Mesodermal cell (in vitro differentiated cells): ENCODE results near the gene ZSCAN21.
A peak's percentile ranks its signal among the peaks of the same experiment; 100 is the strongest.

Experiments used
- H3K27ac ChIP-seq: 2 replicates; pipeline ENCODE4 v1.7.0; 2013; ENCODE audit warnings: mild to moderate bottlenecking, low read depth, low read length, moderate library complexity; ENCODE audit not compliant: severe bottlenecking
- H3K36me3 ChIP-seq: 2 replicates; pipeline ENCODE4 v1.7.1; 2013; ENCODE audit warnings: mild to moderate bottlenecking, low read length, moderate library complexity; ENCODE audit not compliant: control insufficient read depth, insufficient read depth
- H3K4me1 ChIP-seq: one replicate; pipeline ENCODE4 v1.7.1; 2013; ENCODE audit warnings: mild to moderate bottlenecking, low read length; ENCODE audit not compliant: insufficient read depth, control insufficient read depth, poor library complexity, severe bottlenecking
- H3K4me3 ChIP-seq: 2 replicates; pipeline ENCODE4 v1.7.0; 2013; ENCODE audit warnings: low read length, control low read depth, mild to moderate bottlenecking; ENCODE audit not compliant: insufficient read depth, poor library complexity, severe bottlenecking; ENCODE audit errors: extremely low read depth
- H3K9me3 ChIP-seq: 2 replicates; pipeline ENCODE4 v1.7.1; 2013; ENCODE audit warnings: mild to moderate bottlenecking, low read length, moderate library complexity; ENCODE audit not compliant: control insufficient read depth
- WGBS, 2 experiments: methylation state at CpG; one replicate each; pipeline ENCODE4 v1.1.5; 2013; ENCODE audit warnings: missing lambda C conversion rate in 2 of 2; ENCODE audit not compliant: insufficient coverage in 2 of 2; 5-methylcytosine and 5-hydroxymethylcytosine counted together

The ZSCAN21 gene

GRCh38 chr7:100089458-100090196 is 40.1 kb downstream of the ZSCAN21 start:
- Histone ChIP-seq H3K4me3 (peak overlapping the region; percentile 71), H3K9me3 (no peaks in the 10 kb centered on the region), H3K4me1 (peaks cover 41% of the 10 kb centered on the region), H3K36me3 (peaks cover 49% of the 10 kb centered on the region), H3K27ac (peak overlapping the region; percentile 98)
- WGBS, 2 experiments, result 44 to 48% methylated on average over 5 to 6 of the region's 7 CpGs

GRCh38 chr7:100090527-100091410 is 41.2 kb downstream of the ZSCAN21 start:
- no peaks in the 10 kb centered on the region for H3K9me3 ChIP-seq
- peaks cover 47% of the 10 kb centered on the region for H3K4me1 ChIP-seq
- H3K27ac ChIP-seq, result peak overlapping the region; percentile 50
- peaks cover 61% of the 10 kb centered on the region for H3K36me3 ChIP-seq
- 97 to 98% methylated on average over 6 to 11 of the region's 14 CpGs for WGBS, 2 experiments
- H3K4me3 ChIP-seq, result no peak overlapping the region

GRCh38 chr7:100091411-100092181 is 42.0 kb downstream of the ZSCAN21 start:
- H3K36me3 ChIP-seq, result peaks cover 69% of the 10 kb centered on the region
- H3K4me1 ChIP-seq, result peaks cover 49% of the 10 kb centered on the region
- WGBS, 2 experiments, result 85 to 88% methylated on average over 15 to 18 of the region's 19 CpGs
- H3K27ac ChIP-seq, result peak overlapping the region; percentile 50
- H3K9me3 ChIP-seq, result no peaks in the 10 kb centered on the region
- no peak overlapping the region for H3K4me3 ChIP-seq

GRCh38 chr7:100093054-100093453 is 43.5 kb downstream of the ZSCAN21 start:
- H3K4me3 ChIP-seq, result no peak overlapping the region
- H3K9me3 ChIP-seq, result no peaks in the 10 kb centered on the region
- peak overlapping the region; percentile 7 for H3K27ac ChIP-seq
- WGBS, 2 experiments, result 94 to 95% methylated on average over 5 of the region's 8 CpGs
- peaks cover 84% of the 10 kb centered on the region for H3K36me3 ChIP-seq
- H3K4me1 ChIP-seq, result peaks cover 41% of the 10 kb centered on the region

GRCh38 chr7:100093498-100093897 is 43.9 kb downstream of the ZSCAN21 start:
- Histone ChIP-seq H3K36me3 (peaks cover 88% of the 10 kb centered on the region), H3K4me3 (no peak overlapping the region), H3K9me3 (no peaks in the 10 kb centered on the region), H3K4me1 (peaks cover 46% of the 10 kb centered on the region), H3K27ac (peak overlapping the region; percentile 7)
- 86 to 91% methylated on average over 12 of the region's 13 CpGs for WGBS, 2 experiments

GRCh38 chr7:100093925-100094486 is 44.4 kb downstream of the ZSCAN21 start:
- Histone ChIP-seq H3K36me3 (peaks cover 93% of the 10 kb centered on the region), H3K4me1 (peaks cover 51% of the 10 kb centered on the region), H3K4me3 (no peak overlapping the region), H3K9me3 (no peaks in the 10 kb centered on the region), H3K27ac (peak overlapping the region; percentile 7)
- 94 to 97% methylated on average over 11 to 16 of the region's 16 CpGs for WGBS, 2 experiments

- 89 to 96% methylated on average over 4 to 5 of the region's 9 CpGs for WGBS, 2 experiments
- H3K4me1 ChIP-seq, result peaks cover 52% of the 10 kb centered on the region
- H3K9me3 ChIP-seq, result no peaks in the 10 kb centered on the region
- H3K27ac ChIP-seq, result peak overlapping the region; percentile 7
- no peak overlapping the region for H3K4me3 ChIP-seq
- peaks cover 99% of the 10 kb centered on the region for H3K36me3 ChIP-seq
These were observed 45.7 kb downstream of the ZSCAN21 start for GRCh38 chr7:100095289-100095688.

GRCh38 chr7:100095704-100096103 is 46.1 kb downstream of the ZSCAN21 start:
- no peaks in the 10 kb centered on the region for H3K9me3 ChIP-seq
- H3K4me1 ChIP-seq, result peaks cover 49% of the 10 kb centered on the region
- H3K27ac ChIP-seq, result peak overlapping the region; percentile 31
- H3K4me3 ChIP-seq, result no peak overlapping the region
- 97 to 98% methylated on average over 15 to 17 of the region's 17 CpGs for WGBS, 2 experiments
- H3K36me3 ChIP-seq, result peaks cover 95% of the 10 kb centered on the region

GRCh38 chr7:100098913-100099312 is 49.3 kb downstream of the ZSCAN21 start:
- Histone ChIP-seq H3K9me3 (no peaks in the 10 kb centered on the region), H3K4me1 (peaks cover 47% of the 10 kb centered on the region), H3K36me3 (peaks cover 71% of the 10 kb centered on the region), H3K4me3 (peak overlapping the region; percentile 100), H3K27ac (peak overlapping the region; percentile 6)
- 92 to 99% methylated on average over 8 to 10 of the region's 10 CpGs for whole genome bisulfite sequencing, 2 experiments

GRCh38 chr7:100099452-100099851 is 49.9 kb downstream of the ZSCAN21 start:
- Histone ChIP-seq H3K27ac (peak overlapping the region; percentile 96), H3K9me3 (no peaks in the 10 kb centered on the region), H3K36me3 (peaks cover 71% of the 10 kb centered on the region), H3K4me3 (peak overlapping the region; percentile 100), H3K4me1 (peaks cover 41% of the 10 kb centered on the region)
- WGBS, 2 experiments, result 86 to 91% methylated on average over 12 of the region's 12 CpGs
